MM.1S (cell line): ENCODE measurements around the gene ARMC10.

ENCODE experiments used
- DNase-seq: peaks from one replicate; pipeline ENCODE4 v3.0.0-alpha.2; 2015
- H2AFZ ChIP-seq: fragments of 300-600 bp; sonication (generic); 2 replicates; pipeline ENCODE4 v1.6.0; 2016; ENCODE audit warnings: antibody characterized with exemption, low read length
- H3F3A ChIP-seq: fragments of 300-600 bp; sonication (generic); 2 replicates; pipeline ENCODE4 v1.6.1; 2016; ENCODE audit warnings: mild to moderate bottlenecking, antibody characterized with exemption, low read length, moderate library complexity, mixed read lengths; ENCODE audit not compliant: insufficient read depth
- H3K27ac ChIP-seq: fragments of 300-600 bp; sonication (generic); 2 replicates; pipeline ENCODE4 v1.5.1; 2016; ENCODE audit warnings: mild to moderate bottlenecking, low read length
- H3K27me3 ChIP-seq: fragments of 300-600 bp; sonication (generic); replicated peaks from 2 replicates; pipeline ENCODE4 v1.6.0; 2016; ENCODE audit warnings: low read length; ENCODE audit not compliant: insufficient read depth
- H3K36me3 ChIP-seq: fragments of 300-600 bp; sonication (generic); replicated peaks from 2 replicates; pipeline ENCODE4 v1.6.1; 2016; ENCODE audit warnings: mild to moderate bottlenecking, low read length, mixed read lengths; ENCODE audit not compliant: insufficient read depth
- H3K4me1 ChIP-seq: fragments of 300-600 bp; sonication (generic); 2 replicates; pipeline ENCODE4 v1.6.1; 2016; ENCODE audit warnings: low read length, mixed read lengths
- H3K4me2 ChIP-seq: fragments of 300-600 bp; sonication (generic); 2 replicates; pipeline ENCODE4 v1.6.0; 2016; ENCODE audit warnings: low read depth, low read length
- H3K4me3 ChIP-seq: fragments of 300-600 bp; sonication (generic); 2 replicates; pipeline ENCODE4 v1.5.1; 2016; ENCODE audit warnings: low read length, mixed read lengths
- H3K79me2 ChIP-seq: fragments of 300-600 bp; sonication (generic); 2 replicates; pipeline ENCODE4 v1.6.1; 2016; ENCODE audit warnings: mixed run types, low read length, mixed read lengths
- H3K9ac ChIP-seq: fragments of 300-600 bp; sonication (generic); 2 replicates; pipeline ENCODE4 v1.6.1; 2016; ENCODE audit warnings: low read length, mixed read lengths
- H3K9me2 ChIP-seq: fragments of 300-600 bp; sonication (generic); replicated peaks from 2 replicates; pipeline ENCODE4 v1.6.1; 2016; ENCODE audit warnings: mild to moderate bottlenecking, low read length, mixed read lengths; ENCODE audit not compliant: insufficient read depth
- H3K9me3 ChIP-seq: fragments of 300-600 bp; sonication (generic); replicated peaks from 2 replicates; pipeline ENCODE4 v1.6.1; 2016; ENCODE audit warnings: mild to moderate bottlenecking, low read length, mixed read lengths; ENCODE audit not compliant: insufficient read depth
- H4K20me1 ChIP-seq: fragments of 300-600 bp; sonication (generic); 2 replicates; pipeline ENCODE4 v1.6.1; 2016; ENCODE audit warnings: mild to moderate bottlenecking, low read length, moderate library complexity, mixed read lengths; ENCODE audit not compliant: insufficient read depth
- CTCF ChIP-seq: fragments of 300-600 bp; sonication (generic); IDR thresholded peaks from 2 replicates; pipeline ENCODE4 v1.5.1; 2016; ENCODE audit warnings: antibody characterized with exemption, low read length, mixed read lengths
- EZH2 ChIP-seq: fragments of 300-600 bp; sonication (generic); optimal IDR thresholded peaks from 2 replicates; pipeline ENCODE3; 2017; ENCODE audit warnings: low read depth, mild to moderate bottlenecking, antibody characterized with exemption, low read length, mixed read lengths
- EZH2phosphoT487 ChIP-seq: fragments of 300-600 bp; sonication (generic); IDR thresholded peaks from 2 replicates; pipeline ENCODE4 v1.6.1; 2018; ENCODE audit warnings: antibody characterized with exemption, low read length

ARMC10 gene

GRCh38 chr7:103130901-103131624 is 56.1 kb downstream of the ARMC10 start:
- no peak overlapping the region for H3K27ac ChIP-seq
- H3F3A ChIP-seq, result no peaks in the 10 kb centered on the region
- no peaks in the 10 kb centered on the region for H3K27me3 ChIP-seq
- H3K79me2 ChIP-seq, result no peaks in the 10 kb centered on the region
- no peak overlapping the region for H2AFZ ChIP-seq
- no peaks in the 10 kb centered on the region for H3K4me1 ChIP-seq
- H4K20me1 ChIP-seq, result no peaks in the 10 kb centered on the region
- no peak overlapping the region for H3K9ac ChIP-seq
- no peaks in the 10 kb centered on the region for H3K36me3 ChIP-seq
- H3K9me3 ChIP-seq, result no peaks in the 10 kb centered on the region
- H3K4me2 ChIP-seq, result no peak overlapping the region
- no peak for DNase-seq
- no peaks in the 10 kb centered on the region for H3K9me2 ChIP-seq
- H3K4me3 ChIP-seq, result no peak overlapping the region
- TF ChIP-seq EZH2phosphoT487 (no peak), EZH2 (no peak), CTCF (no peak)

GRCh38 chr7:103132995-103133688 is 58.2 kb downstream of the ARMC10 start:
- Histone ChIP-seq H3K36me3 (no peaks in the 10 kb centered on the region), H3K4me2 (no peak overlapping the region), H3K9me2 (no peaks in the 10 kb centered on the region), H3K9ac (no peak overlapping the region), H3K9me3 (no peaks in the 10 kb centered on the region), H3K27ac (no peak overlapping the region), H2AFZ (no peak overlapping the region), H3K4me1 (no peaks in the 10 kb centered on the region), H3K79me2 (no peaks in the 10 kb centered on the region), H3K27me3 (no peaks in the 10 kb centered on the region), H3K4me3 (no peak overlapping the region), H4K20me1 (no peaks in the 10 kb centered on the region), H3F3A (no peaks in the 10 kb centered on the region)
- TF ChIP-seq CTCF (no peak), EZH2 (no peak), EZH2phosphoT487 (no peak)
- DNase-seq, result no peak

GRCh38 chr7:103134836-103135554 is 60.1 kb downstream of the ARMC10 start:
- no peak overlapping the region for H3K4me2 ChIP-seq
- no peak overlapping the region for H3K27ac ChIP-seq
- no peaks in the 10 kb centered on the region for H3K9me3 ChIP-seq
- H3K79me2 ChIP-seq, result no peaks in the 10 kb centered on the region
- TF ChIP-seq CTCF (no peak), EZH2 (no peak), EZH2phosphoT487 (no peak)
- no peaks in the 10 kb centered on the region for H3K4me1 ChIP-seq
- no peak overlapping the region for H2AFZ ChIP-seq
- H3K9me2 ChIP-seq, result no peaks in the 10 kb centered on the region
- H3K9ac ChIP-seq, result no peak overlapping the region
- H3K4me3 ChIP-seq, result no peak overlapping the region
- no peaks in the 10 kb centered on the region for H3F3A ChIP-seq
- no peak for DNase-seq
- H3K27me3 ChIP-seq, result no peaks in the 10 kb centered on the region
- H3K36me3 ChIP-seq, result no peaks in the 10 kb centered on the region
- no peaks in the 10 kb centered on the region for H4K20me1 ChIP-seq
